Peyer's patch (tissue), 4 donors: ENCODE data around the gene JPH3. TPM values are rescaled to one million over a fixed set of nuclear protein-coding genes. Genes with fewer than 3 reads are reported as not detected.

Experiments
- DNase-seq, 3 donors: peaks; one replicate each; pipeline ENCODE4 v3.0.0-alpha.2; 2017 to 2019
- H3K27ac ChIP-seq, 4 donors: fragments of 200-600 bp; sonication (generic); one replicate each; pipeline ENCODE4 v1.5.1; 2016 to 2019
- H3K27me3 ChIP-seq, 2 donors: fragments of 200-600 bp; sonication (generic); one replicate each; pipeline ENCODE4 v1.5.1; 2019
- H3K36me3 ChIP-seq, 3 donors: fragments of 200-600 bp; sonication (generic); one replicate each; pipeline ENCODE4 v1.5.1; 2016 to 2019
- H3K4me1 ChIP-seq, 4 donors: fragments of 200-600 bp; sonication (generic); one replicate each; pipeline ENCODE4 v1.5.1; 2016 to 2019
- H3K4me3 ChIP-seq, 4 donors: fragments of 200-600 bp; sonication (generic); 1 replicate in 3 of 4; 2 replicates in 1 of 4; pipeline ENCODE4 v1.5.1; 2016 to 2019; ENCODE audit warnings: mild to moderate bottlenecking in 1 of 4
- H3K9me3 ChIP-seq, 4 donors: fragments of 200-600 bp; sonication (generic); one replicate each; pipeline ENCODE4 v1.5.1; 2016 to 2019; ENCODE audit warnings: mild to moderate bottlenecking in 1 of 4
- POLR2A ChIP-seq, 2 donors: fragments of 450-650 bp; IDR thresholded peaks; one replicate each; pipeline ENCODE4 v1.5.1; 2017; ENCODE audit warnings: antibody characterized with exemption in 2 of 2, mild to moderate bottlenecking in 2 of 2, moderate library complexity in 2 of 2
- total RNA-seq, 4 donors: library from RNA; depleted of rRNA; stranded (reverse); fragments of >200 nt; gene quantifications; one replicate each; pipeline ENCODE4 v1.1.0, GENCODE V29; 2016
- TF ChIP-seq, protein P1 (sequence below), 6 experiments: fragments of 450-650 bp in 4 of 6; fragments of 200-600 bp in 2 of 6; sonication (generic) in 1 of 6; IDR thresholded peaks; one replicate each; pipeline ENCODE4 v1.5.1; 2017 to 2019; ENCODE audit warnings: antibody characterized with exemption in 6 of 6, mild to moderate bottlenecking in 3 of 6, moderate library complexity in 1 of 6

The JPH3 gene
- total RNA-seq, 4 donors from 2014 or later = 0.13 to 0.57 TPM; not detected in 2

DNA sequence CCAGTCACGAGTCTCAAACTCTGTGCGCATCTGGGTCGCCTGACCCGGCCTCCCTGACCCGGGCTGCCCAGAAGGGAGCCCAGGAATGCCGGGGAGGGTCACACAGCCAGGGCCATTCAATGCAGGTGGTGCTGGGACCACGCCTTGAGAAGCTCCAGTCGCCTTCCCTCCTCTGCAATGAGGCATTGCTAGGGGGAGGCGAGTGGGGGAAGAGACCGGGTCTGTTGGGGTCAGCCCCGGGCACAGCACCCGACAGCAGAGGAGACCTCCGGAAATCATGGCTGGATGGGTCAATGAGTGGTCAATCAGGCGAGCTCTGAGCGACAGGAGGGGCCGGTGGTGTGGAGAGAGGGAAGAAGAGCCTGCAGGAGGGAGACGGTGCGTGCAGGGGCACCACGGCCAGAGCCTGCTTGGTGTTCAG is 13.3 kb downstream of the JPH3 start:
- H3K9me3 ChIP-seq = no peaks in the 10 kb centered on the region
- H3K4me1 ChIP-seq = no peaks in the 10 kb centered on the region
- TF ChIP-seq POLR2A (IDR thresholded peaks at IDR 0.05) = no peak
- TF ChIP-seq, protein P1, sequence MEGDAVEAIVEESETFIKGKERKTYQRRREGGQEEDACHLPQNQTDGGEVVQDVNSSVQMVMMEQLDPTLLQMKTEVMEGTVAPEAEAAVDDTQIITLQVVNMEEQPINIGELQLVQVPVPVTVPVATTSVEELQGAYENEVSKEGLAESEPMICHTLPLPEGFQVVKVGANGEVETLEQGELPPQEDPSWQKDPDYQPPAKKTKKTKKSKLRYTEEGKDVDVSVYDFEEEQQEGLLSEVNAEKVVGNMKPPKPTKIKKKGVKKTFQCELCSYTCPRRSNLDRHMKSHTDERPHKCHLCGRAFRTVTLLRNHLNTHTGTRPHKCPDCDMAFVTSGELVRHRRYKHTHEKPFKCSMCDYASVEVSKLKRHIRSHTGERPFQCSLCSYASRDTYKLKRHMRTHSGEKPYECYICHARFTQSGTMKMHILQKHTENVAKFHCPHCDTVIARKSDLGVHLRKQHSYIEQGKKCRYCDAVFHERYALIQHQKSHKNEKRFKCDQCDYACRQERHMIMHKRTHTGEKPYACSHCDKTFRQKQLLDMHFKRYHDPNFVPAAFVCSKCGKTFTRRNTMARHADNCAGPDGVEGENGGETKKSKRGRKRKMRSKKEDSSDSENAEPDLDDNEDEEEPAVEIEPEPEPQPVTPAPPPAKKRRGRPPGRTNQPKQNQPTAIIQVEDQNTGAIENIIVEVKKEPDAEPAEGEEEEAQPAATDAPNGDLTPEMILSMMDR (IDR thresholded peaks at IDR 0.05) = no peak
- no peak for DNase-seq
- H3K4me3 ChIP-seq = no peak overlapping the region
- no peaks in the 10 kb centered on the region for H3K36me3 ChIP-seq
- no peak overlapping the region for H3K27ac ChIP-seq
- no peaks in the 10 kb centered on the region for H3K27me3 ChIP-seq

DNA sequence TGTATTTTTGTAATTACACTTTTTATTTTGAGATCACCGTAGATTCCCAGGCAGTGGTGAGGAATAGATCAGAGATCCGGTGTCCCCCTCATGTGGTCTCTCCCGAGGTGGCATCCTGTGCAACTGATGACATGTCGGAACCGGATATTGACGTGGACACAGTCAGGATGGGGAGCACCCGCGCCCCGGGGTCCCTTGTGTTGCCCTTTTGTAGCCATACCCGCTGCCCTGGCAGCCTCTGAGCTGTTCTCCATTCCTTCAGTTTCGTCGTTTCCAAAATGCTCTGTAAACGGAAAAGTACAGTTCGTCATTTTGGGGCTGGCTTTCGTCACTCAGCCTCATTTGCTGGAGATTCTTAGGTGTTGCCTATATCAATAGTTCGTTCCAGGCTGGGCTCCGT is 14.2 kb downstream of the JPH3 start:
- no peak for DNase-seq
- Histone ChIP-seq H3K9me3 (no peaks in the 10 kb centered on the region), H3K4me3 (no peak overlapping the region), H3K27ac (no peak overlapping the region), H3K36me3 (no peaks in the 10 kb centered on the region), H3K4me1 (no peaks in the 10 kb centered on the region), H3K27me3 (no peaks in the 10 kb centered on the region)
- TF ChIP-seq, protein P1 (IDR thresholded peaks at IDR 0.05) = no peak
- no peak for TF ChIP-seq POLR2A (IDR thresholded peaks at IDR 0.05)

DNA sequence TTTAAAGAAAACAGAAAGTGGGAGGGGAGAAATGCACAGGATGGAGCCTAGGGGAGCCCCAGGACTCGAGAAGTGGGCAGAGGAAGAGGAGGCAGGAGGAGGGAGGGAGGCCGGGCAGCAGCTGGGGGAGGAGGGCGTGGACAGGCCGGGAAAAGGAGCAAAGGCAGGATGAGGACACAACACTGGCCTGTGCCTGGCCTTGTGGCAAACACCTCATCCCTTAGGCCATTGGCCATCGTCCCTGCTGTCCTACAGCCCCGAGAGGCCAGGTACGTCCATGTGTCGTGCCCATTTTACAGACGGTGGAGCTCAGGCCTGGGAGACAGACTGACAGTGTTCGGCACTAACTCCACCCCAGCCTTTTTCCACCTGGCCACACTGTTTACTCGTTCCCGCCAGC is 15.9 kb downstream of the JPH3 start:
- H3K36me3 ChIP-seq = no peaks in the 10 kb centered on the region
- no peak for TF ChIP-seq POLR2A (IDR thresholded peaks at IDR 0.05)
- TF ChIP-seq, protein P1 (IDR thresholded peaks at IDR 0.05) = no peak
- no peak overlapping the region for H3K4me3 ChIP-seq
- no peaks in the 10 kb centered on the region for H3K4me1 ChIP-seq
- H3K27me3 ChIP-seq = no peaks in the 10 kb centered on the region
- no peak for DNase-seq
- H3K9me3 ChIP-seq = no peaks in the 10 kb centered on the region
- no peak overlapping the region for H3K27ac ChIP-seq

DNA sequence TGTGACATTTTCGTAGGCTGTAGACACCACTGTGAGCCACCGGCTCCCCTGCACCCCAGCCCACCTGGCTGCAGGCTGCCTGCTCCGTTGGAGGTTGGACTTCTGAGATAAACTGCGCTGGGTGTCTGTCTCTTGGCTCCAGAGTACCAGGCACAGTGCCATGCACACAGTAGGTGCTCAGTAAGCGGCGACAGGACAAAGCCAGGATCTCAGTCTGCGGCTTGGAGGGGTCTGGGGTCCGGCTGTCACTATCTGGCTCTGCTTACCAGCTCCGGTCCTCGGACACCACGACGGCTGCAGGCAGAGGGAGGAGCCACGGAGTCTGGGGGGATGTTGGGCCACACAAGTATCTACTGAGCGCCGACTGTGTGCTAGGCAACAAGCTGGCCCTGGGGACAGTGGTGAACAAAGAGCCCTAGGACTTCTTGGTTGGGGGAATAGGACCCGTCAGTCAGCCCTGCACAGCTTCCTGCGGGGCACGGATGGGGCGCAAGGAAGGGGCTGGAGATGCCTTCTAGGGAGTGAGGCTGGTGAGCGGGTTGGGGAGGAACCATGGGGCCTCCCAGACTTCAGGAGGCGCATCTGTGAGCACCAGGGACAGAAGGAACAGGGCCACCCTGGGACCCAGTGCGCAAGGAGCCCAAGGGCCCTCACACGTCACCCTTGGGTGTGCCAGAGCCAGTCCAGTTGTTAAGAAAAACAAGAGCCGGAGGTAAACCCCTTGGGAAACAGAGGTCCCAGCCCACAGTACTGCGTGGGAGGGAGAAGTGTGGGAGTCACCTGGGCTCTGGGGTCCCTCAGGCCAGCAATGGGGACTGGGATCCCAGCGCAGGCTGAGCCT is 17.3 kb downstream of the JPH3 start:
- no peak overlapping the region for H3K27ac ChIP-seq
- no peaks in the 10 kb centered on the region for H3K4me1 ChIP-seq
- no peak overlapping the region for H3K4me3 ChIP-seq
- no peaks in the 10 kb centered on the region for H3K27me3 ChIP-seq
- H3K36me3 ChIP-seq = no peaks in the 10 kb centered on the region
- no peak for TF ChIP-seq POLR2A (IDR thresholded peaks at IDR 0.05)
- TF ChIP-seq, protein P1 (IDR thresholded peaks at IDR 0.05) = no peak
- no peak for DNase-seq
- H3K9me3 ChIP-seq = no peaks in the 10 kb centered on the region

DNA sequence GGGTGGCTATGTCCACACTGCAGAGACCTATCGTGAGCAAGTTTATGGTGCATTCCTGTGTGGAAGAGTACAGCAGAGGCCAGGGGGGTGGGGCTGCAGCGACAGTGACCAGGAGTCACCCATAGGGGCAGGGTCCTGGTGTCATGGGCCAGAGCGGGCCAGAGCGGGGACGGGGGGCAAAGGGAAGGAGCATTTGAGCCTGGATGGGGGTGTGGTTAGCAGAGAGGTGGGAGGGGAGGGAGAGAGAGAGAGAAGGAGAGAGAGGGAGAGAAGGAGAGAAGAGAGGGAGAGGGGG is 17.8 kb downstream of the JPH3 start:
- DNase-seq = no peak
- no peaks in the 10 kb centered on the region for H3K27me3 ChIP-seq
- no peaks in the 10 kb centered on the region for H3K9me3 ChIP-seq
- no peaks in the 10 kb centered on the region for H3K36me3 ChIP-seq
- no peaks in the 10 kb centered on the region for H3K4me1 ChIP-seq
- no peak for TF ChIP-seq POLR2A (IDR thresholded peaks at IDR 0.05)
- TF ChIP-seq, protein P1 (IDR thresholded peaks at IDR 0.05) = no peak
- no peak overlapping the region for H3K27ac ChIP-seq
- H3K4me3 ChIP-seq = no peak overlapping the region

DNA sequence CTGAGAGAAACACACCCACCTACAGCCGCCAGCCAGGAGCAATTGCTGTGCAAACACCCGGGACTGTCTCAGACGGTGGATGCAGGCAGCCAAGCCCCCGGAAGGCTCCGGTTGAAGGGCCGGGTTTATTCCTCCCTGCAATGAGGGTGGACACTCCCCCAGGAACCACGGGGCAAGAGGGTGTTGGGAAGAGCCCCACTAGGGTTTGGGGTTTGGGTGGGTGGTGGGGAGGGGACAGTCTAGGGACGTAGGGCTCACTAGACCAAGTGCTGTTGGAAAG is 19.2 kb downstream of the JPH3 start:
- DNase-seq = no peak
- Histone ChIP-seq H3K4me3 (no peak overlapping the region), H3K27ac (no peak overlapping the region), H3K27me3 (no peaks in the 10 kb centered on the region), H3K36me3 (no peaks in the 10 kb centered on the region), H3K4me1 (no peaks in the 10 kb centered on the region), H3K9me3 (no peaks in the 10 kb centered on the region)
- TF ChIP-seq POLR2A (IDR thresholded peaks at IDR 0.05) = no peak
- TF ChIP-seq, protein P1 (IDR thresholded peaks at IDR 0.05) = no peak
